ENCODE results near the gene CBS.
"Not testable (repeated sequence)": the region's sequence is repeated elsewhere in the genome, so short reads cannot be mapped to it uniquely, and the experiment has no call there.

- TF ChIP-seq, protein P1, sequence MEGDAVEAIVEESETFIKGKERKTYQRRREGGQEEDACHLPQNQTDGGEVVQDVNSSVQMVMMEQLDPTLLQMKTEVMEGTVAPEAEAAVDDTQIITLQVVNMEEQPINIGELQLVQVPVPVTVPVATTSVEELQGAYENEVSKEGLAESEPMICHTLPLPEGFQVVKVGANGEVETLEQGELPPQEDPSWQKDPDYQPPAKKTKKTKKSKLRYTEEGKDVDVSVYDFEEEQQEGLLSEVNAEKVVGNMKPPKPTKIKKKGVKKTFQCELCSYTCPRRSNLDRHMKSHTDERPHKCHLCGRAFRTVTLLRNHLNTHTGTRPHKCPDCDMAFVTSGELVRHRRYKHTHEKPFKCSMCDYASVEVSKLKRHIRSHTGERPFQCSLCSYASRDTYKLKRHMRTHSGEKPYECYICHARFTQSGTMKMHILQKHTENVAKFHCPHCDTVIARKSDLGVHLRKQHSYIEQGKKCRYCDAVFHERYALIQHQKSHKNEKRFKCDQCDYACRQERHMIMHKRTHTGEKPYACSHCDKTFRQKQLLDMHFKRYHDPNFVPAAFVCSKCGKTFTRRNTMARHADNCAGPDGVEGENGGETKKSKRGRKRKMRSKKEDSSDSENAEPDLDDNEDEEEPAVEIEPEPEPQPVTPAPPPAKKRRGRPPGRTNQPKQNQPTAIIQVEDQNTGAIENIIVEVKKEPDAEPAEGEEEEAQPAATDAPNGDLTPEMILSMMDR (IDR thresholded peaks at IDR 0.05; ENCODE audit: low read length): not testable (repeated sequence)
- TF ChIP-seq EZH2 (optimal IDR thresholded peaks at IDR 0.05; ENCODE audit: low read depth, low read length): not testable (repeated sequence)
Observed at GRCh38 chr21:43102281-43102680, 26.6 kb upstream of the CBS start.
